K562 (cell line): ENCODE results near the gene SHOX.

Experiments used
- CREM ChIP-seq: IDR thresholded peaks from 2 replicates; pipeline ENCODE4 v1.6.1; 2014; ENCODE audit warnings: antibody characterized with exemption, low read depth
- DACH1 ChIP-seq: fragments of 450-650 bp; IDR thresholded peaks from 2 replicates; pipeline ENCODE4 v1.6.1; 2018; ENCODE audit not compliant: partially characterized antibody
- HNRNPL ChIP-seq: fragments of 200-400 bp; formaldehyde crosslinking; IDR thresholded peaks from 2 replicates; pipeline ENCODE4 v1.6.1; 2017; ENCODE audit warnings: low read depth, mild to moderate bottlenecking, low read length
- POLR2A ChIP-seq: fragments of 450-650 bp; conservative IDR thresholded peaks from 2 replicates; pipeline ENCODE4 v1.6.1; 2016
- ZNF140 ChIP-seq: fragments of 250-450 bp; sonication (Bioruptor Pico); IDR thresholded peaks from 2 replicates; pipeline ENCODE4 v1.8.0; 2021; ENCODE audit warnings: moderate library complexity, mild to moderate bottlenecking, inconsistent platforms
- ZNF224 ChIP-seq: sonication (generic); formaldehyde crosslinking; IDR thresholded peaks from 2 replicates; pipeline ENCODE4 v1.8.0; 2022; ENCODE audit warnings: mild to moderate bottlenecking, missing genetic modification reagents
- ZNF384 ChIP-seq: IDR thresholded peaks from 2 replicates; pipeline ENCODE4 v1.6.1; 2012; ENCODE audit warnings: low read depth, low read length, improper control_type of control experiment
- ZNF561 ChIP-seq: fragments of 450-650 bp; formaldehyde crosslinking; conservative IDR thresholded peaks from 2 replicates; pipeline ENCODE4 v1.4.0; 2020; ENCODE audit warnings: mild to moderate bottlenecking, moderate library complexity
- ZNF584 ChIP-seq: fragments of 200-800 bp; sonication (Bioruptor generic); IDR thresholded peaks from 2 replicates; pipeline ENCODE4 v1.6.1; 2016; ENCODE audit warnings: low read depth, mild to moderate bottlenecking, missing genetic modification characterization, missing compliant biosample characterization
- TF ChIP-seq, protein P1 (sequence below): sonication (generic); formaldehyde crosslinking; IDR thresholded peaks from 2 replicates; pipeline ENCODE4 v1.8.0; 2022; ENCODE audit warnings: mild to moderate bottlenecking, missing genetic modification reagents
- TF ChIP-seq, protein P2 (sequence below), 3 experiments: IDR thresholded peaks in 2 of 3; conservative IDR thresholded peaks in 1 of 3; 2 replicates each; pipeline ENCODE4 v1.5.1; 2011 to 2012; ENCODE audit warnings: low read length in 3 of 3, mild to moderate bottlenecking in 3 of 3, control low read depth in 2 of 3, improper control_type of control experiment in 1 of 3, inconsistent platforms in 1 of 3, low read depth in 1 of 3, mixed read lengths in 1 of 3, moderate library complexity in 1 of 3; ENCODE audit not compliant: insufficient read depth in 2 of 3
- TF ChIP-seq, protein P3 (sequence below): fragments of 450-650 bp; IDR thresholded peaks from 2 replicates; pipeline ENCODE4 v1.6.1; 2016; ENCODE audit warnings: low read depth, mild to moderate bottlenecking, moderate library complexity
- TF ChIP-seq, protein P4 (sequence below): sonication (generic); formaldehyde crosslinking; IDR thresholded peaks from 2 replicates; pipeline ENCODE4 v1.5.0; 2020; ENCODE audit warnings: missing genetic modification reagents

DNA sequence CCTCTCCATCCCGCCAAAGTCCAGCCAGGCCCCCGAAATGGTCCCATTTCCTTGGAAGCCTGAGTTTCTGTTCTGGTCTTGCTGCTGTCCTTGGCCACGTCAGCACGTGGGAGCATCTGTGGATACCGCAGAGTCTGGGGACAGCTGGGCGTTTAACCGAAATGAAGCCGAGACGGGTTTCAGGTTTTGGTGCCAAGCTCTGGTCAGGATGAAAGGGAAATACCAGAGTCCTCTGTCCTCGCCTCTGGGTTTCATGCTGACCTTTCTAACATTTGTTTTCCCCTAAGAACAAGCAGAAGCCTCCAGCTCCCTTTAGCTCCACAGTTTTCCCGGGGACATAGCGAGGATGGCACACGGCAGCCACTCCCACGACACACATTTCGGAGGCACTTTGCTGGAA, 19.7 kb downstream of the SHOX start:
- TF ChIP-seq POLR2A (no peak), ZNF224 (no peak), ZNF561 (no peak), ZNF384 (no peak), HNRNPL (no peak), DACH1 (no peak), ZNF140 (CRISPR knock-in tag) (no peak), ZNF584 (CRISPR knock-in tag) (no peak), CREM (no peak)
- TF ChIP-seq, protein P1, sequence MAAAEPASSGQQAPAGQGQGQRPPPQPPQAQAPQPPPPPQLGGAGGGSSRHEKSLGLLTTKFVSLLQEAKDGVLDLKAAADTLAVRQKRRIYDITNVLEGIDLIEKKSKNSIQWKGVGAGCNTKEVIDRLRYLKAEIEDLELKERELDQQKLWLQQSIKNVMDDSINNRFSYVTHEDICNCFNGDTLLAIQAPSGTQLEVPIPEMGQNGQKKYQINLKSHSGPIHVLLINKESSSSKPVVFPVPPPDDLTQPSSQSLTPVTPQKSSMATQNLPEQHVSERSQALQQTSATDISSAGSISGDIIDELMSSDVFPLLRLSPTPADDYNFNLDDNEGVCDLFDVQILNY (CRISPR knock-in tag), result no peak
- TF ChIP-seq, protein P2, sequence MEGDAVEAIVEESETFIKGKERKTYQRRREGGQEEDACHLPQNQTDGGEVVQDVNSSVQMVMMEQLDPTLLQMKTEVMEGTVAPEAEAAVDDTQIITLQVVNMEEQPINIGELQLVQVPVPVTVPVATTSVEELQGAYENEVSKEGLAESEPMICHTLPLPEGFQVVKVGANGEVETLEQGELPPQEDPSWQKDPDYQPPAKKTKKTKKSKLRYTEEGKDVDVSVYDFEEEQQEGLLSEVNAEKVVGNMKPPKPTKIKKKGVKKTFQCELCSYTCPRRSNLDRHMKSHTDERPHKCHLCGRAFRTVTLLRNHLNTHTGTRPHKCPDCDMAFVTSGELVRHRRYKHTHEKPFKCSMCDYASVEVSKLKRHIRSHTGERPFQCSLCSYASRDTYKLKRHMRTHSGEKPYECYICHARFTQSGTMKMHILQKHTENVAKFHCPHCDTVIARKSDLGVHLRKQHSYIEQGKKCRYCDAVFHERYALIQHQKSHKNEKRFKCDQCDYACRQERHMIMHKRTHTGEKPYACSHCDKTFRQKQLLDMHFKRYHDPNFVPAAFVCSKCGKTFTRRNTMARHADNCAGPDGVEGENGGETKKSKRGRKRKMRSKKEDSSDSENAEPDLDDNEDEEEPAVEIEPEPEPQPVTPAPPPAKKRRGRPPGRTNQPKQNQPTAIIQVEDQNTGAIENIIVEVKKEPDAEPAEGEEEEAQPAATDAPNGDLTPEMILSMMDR (IDR thresholded peaks at IDR 0.05 in 2 of 3, conservative IDR thresholded peaks at IDR 0.05 in 1 of 3; ENCODE audit: insufficient read depth in 2 of 3, low read depth in 1 of 3, low read length in 3 of 3), result no peak
- TF ChIP-seq, protein P3, sequence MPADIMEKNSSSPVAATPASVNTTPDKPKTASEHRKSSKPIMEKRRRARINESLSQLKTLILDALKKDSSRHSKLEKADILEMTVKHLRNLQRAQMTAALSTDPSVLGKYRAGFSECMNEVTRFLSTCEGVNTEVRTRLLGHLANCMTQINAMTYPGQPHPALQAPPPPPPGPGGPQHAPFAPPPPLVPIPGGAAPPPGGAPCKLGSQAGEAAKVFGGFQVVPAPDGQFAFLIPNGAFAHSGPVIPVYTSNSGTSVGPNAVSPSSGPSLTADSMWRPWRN, result no peak
- TF ChIP-seq, protein P4, sequence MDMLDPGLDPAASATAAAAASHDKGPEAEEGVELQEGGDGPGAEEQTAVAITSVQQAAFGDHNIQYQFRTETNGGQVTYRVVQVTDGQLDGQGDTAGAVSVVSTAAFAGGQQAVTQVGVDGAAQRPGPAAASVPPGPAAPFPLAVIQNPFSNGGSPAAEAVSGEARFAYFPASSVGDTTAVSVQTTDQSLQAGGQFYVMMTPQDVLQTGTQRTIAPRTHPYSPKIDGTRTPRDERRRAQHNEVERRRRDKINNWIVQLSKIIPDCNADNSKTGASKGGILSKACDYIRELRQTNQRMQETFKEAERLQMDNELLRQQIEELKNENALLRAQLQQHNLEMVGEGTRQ (CRISPR knock-in tag), result no peak
